Gastrocnemius medialis (tissue), 4 donors: Measurements from ENCODE around the gene LAMA2.

Source experiments
- POLR2A ChIP-seq, 2 donors: fragments of 450-650 bp; IDR thresholded peaks; one replicate each; pipeline ENCODE4 v1.6.1; 2017; ENCODE audit warnings: antibody characterized with exemption in 2 of 2, mild to moderate bottlenecking in 2 of 2, moderate library complexity in 2 of 2
- TF ChIP-seq, protein P1 (sequence below), 5 experiments: fragments of 450-650 bp in 3 of 5; fragments of 200-600 bp in 2 of 5; sonication (generic) in 2 of 5; IDR thresholded peaks in 4 of 5; conservative IDR thresholded peaks in 1 of 5; 1 replicate in 4 of 5; 2 replicates in 1 of 5; pipeline ENCODE4 v1.5.1; 2016 to 2019; ENCODE audit warnings: antibody characterized with exemption in 5 of 5, mild to moderate bottlenecking in 3 of 5, moderate library complexity in 3 of 5

DNA sequence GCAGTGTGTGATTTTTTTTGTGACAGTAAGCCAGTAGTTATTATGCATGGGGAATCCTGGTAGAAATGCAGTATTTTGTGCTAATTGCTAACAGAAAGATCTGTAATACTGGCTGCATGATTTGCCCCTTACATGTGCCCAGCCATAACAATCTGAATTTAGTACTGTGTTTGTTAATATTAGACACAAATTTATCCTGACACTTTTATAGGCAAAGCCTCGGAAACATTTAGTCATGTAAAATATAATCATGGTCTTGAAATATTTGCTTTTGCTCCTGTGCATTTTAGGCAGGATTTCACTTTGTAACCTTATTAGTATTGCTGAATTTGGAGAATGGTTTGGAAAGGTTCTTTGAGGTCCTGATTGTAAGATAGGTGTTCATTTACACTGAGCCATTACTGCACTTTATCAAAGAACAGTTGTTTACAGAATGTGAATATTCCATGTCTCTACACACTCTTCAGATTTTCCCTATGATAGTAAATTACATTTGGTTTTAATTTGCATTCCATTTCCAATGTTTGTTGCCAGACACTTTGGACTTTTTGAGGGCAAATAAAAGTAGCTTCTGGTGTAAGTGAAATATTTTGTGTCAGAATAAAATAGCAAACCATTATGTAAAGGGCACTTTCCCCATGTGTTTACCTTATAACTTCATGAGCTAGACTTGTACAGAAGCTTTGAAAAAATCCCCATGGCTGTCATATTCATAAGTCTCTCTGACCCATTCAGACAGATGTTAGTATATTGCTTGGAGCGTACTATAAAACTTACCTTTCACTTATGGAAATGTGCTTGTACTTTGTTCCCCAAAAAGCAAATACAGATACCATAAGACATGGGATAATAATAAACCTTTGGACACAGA is 477.1 kb downstream of the LAMA2 start:
- TF ChIP-seq, protein P1, sequence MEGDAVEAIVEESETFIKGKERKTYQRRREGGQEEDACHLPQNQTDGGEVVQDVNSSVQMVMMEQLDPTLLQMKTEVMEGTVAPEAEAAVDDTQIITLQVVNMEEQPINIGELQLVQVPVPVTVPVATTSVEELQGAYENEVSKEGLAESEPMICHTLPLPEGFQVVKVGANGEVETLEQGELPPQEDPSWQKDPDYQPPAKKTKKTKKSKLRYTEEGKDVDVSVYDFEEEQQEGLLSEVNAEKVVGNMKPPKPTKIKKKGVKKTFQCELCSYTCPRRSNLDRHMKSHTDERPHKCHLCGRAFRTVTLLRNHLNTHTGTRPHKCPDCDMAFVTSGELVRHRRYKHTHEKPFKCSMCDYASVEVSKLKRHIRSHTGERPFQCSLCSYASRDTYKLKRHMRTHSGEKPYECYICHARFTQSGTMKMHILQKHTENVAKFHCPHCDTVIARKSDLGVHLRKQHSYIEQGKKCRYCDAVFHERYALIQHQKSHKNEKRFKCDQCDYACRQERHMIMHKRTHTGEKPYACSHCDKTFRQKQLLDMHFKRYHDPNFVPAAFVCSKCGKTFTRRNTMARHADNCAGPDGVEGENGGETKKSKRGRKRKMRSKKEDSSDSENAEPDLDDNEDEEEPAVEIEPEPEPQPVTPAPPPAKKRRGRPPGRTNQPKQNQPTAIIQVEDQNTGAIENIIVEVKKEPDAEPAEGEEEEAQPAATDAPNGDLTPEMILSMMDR (IDR thresholded peaks at IDR 0.05 in 4 of 5, conservative IDR thresholded peaks at IDR 0.05 in 1 of 5) = no peak
- no peak for TF ChIP-seq POLR2A (IDR thresholded peaks at IDR 0.05)
